ENCODE results near the gene ASAP2.

Gene ASAP2

DNA sequence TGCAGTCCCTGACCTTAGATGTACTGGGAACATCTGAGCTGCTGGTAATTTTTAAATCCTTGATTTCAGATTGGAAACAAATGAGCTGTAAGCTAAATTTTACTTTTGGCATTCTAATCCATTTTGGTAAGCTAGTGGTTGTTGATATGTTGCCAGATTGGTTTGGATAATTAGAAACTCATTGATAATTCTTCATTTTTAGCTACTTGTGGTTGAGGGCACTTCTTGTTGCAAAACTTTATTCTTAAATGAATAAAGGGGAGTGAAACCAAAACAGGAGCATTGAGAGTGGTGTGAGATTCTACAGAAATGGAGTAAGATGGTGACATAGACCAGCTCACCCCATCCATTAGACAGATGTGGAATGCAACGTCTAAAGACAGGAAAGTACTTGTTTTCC, 152.2 kb downstream of the ASAP2 start:
- DNase-seq, result no peak

GRCh38 chr2:9359463-9359862, 152.9 kb downstream of the ASAP2 start:
- no peak for DNase-seq

DNA sequence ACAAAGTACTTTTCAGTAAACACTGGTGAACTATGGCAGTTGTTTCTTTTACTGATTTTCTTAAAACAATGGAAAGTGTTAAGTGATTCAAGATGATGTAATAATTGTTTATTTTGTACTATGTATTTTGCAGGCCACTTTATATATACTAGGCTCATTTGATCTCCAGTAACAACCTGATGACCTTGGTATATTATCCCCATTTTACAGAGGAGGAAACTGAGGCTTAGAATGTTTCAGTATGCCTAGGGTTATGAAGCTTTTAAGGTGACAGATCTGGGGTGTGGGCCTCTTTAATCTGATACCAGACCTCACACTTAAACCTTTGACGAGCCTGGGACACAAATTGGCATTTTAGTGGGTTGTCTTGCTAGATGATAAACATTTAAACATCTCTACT, 153.5 kb downstream of the ASAP2 start:
- no peak for DNase-seq

DNA sequence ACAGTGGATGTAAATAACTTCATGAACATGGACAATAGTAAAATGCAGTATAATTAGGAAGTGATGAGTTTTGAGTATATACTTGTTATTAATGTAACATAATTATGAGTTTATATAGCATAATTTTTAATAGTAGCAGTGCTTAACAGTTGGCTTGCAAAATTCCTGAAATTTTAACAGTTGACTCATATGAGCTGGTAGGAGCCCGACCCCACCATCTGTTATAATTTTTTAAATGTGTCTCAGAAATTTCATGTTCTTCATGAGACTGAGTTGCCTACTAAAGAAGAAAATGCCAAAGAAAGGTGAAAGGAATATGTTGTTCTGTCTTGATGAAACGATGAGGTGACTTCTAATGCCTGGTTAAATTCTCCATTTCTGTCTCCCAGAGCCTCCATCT, 154.1 kb downstream of the ASAP2 start:
- peak; percentile 34 for DNase-seq

DNA sequence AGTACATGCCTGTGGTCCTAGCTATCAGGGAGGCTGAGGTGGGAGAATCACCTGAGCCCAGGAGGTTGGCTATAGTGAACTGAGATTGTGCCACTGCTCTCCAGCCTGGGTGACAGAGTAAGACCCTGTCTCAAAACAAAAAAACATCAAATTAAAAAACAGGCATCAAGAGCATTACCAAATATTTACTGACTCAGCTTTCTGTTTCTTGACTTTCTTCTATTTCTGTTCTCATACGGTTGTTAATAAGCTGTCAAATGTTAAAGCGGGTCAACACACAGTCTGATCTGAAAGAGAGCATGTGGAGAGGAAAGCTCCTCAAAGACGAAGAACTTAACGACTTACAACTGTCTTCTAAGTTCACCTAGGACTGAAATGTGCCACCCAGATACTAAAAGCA, 157.8 kb downstream of the ASAP2 start:
- DNase-seq, result no peak

- DNase-seq, result peak; percentile 9
Observed at GRCh38 chr2:9364791-9365497, 158.3 kb downstream of the ASAP2 start.

DNA sequence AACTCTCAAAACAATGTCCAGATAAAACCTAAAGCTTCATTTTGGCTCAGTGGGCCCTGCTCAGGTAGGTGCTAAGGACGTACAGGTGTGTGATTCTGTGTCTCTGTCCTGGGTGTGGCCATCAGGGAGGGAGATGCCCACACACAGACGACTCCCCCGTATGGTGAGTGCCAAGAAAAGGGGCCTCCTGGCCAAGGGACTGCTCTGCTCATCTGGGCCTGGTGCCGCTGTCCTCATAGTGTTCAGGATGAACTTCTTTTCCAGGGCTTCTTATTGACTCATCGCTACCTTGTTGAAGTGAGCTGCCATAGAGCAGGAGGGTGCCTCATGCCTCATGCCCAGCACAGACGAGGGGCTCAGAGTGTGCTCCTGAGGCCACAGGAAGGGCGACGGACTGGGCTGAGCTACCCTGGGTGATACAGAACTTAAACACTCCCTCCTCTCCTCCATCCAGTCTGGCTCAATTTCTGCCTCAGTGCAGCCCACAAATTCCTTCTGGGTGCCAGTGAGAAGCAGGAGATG, 158.9 kb downstream of the ASAP2 start:
- DNase-seq, result no peak

DNA sequence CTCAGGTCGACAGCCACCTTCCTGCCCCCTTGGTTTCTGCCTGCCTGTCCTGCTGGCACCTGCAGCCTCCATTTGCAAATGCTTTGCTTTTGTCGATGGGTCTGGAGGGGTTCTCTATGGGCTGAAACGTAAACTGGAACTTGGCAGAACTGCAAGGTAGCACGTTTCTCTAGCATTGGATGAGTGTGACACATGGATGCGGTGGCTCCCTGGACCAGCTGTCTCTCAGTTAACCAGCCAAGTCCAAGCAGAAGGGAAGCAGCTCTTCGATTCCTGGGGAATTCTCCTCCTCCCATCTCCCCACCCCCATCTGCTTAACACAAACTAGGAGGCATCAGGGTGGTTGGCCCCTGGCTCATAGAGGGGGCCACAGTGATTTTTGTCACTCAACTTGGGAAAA, 159.4 kb downstream of the ASAP2 start:
- DNase-seq, result no peak

GRCh38 chr2:9370746-9371145, 164.1 kb downstream of the ASAP2 start:
- DNase-seq, result no peak

GRCh38 chr2:9373047-9373446, 166.4 kb downstream of the ASAP2 start:
- no peak for DNase-seq

DNA sequence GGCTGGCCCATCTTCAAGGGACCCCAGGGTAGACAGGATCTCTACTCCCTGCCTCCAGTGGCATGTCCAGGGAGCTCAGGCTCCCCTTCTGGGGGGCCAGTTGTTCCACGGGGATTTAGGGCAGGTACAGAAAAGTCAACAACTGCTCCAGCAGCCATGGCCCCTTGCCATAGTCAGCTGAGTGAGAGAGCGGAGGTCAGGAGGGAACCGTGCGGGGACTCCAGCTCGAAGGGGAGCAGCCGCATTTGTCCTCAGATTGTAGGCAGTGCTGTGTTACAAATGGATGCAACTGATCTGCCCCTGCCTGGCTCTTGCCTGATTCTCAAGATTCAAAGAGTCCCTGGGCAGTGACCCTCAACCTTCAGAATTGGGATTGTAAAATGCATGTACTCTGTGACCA, 166.9 kb downstream of the ASAP2 start:
- DNase-seq, result no peak

GRCh38 chr2:9374071-9374730, 167.6 kb downstream of the ASAP2 start:
- no peak for DNase-seq

GRCh38 chr2:9375857-9376428, 169.3 kb downstream of the ASAP2 start:
- no peak for DNase-seq

DNA sequence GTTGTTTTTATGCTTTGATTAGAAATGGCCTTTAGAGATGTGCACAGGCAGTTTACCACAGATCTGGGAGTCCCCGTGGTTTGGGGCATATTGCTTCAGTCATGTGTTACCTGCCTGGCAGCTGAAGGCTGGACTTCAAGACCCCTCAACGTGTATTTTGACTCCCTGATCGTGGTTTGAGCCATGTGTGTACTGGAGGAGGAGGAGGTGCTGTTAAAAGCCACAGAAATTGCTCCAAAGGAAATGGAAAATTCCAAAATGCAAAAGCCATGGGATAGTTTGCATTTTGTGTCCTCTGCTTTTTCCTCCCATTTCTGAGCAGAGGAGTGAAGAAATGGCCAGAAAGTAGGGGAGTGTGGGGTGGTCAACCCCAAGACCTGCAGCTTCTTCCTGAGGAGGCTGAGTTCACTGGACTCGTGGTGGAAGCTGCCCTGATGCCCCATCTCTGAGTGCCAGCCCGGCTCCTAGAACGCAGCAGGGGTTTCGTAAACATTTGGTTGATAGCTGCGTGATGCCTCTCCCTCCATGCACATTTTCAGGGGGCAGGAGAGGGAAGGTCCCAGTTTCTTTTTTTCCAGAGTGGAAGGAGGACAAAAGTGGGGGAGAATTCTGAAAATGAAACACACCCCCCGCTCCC, 171.0 kb downstream of the ASAP2 start:
- peak; percentile 11 for DNase-seq

- DNase-seq, result peak; percentile 88
Observed at GRCh38 chr2:9378433-9379390, 172.1 kb downstream of the ASAP2 start.

DNA sequence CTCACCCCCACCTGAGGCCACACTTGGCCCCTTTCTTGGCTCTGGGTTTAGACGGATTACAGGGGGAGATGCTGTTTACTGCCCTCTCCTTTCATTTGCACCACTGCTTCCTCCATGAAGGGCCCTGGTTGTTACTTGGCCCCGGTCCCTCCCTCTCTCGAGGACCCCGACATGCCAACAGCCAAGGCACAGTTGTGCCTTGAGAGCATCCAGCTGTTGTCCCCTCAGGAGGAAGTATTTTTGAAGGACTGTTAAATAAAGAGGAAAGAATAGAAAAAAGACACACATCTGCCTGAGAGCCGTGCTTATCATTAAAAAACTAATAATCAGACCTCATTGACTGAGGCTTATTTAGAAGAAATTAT, 172.8 kb downstream of the ASAP2 start:
- no peak for DNase-seq

DNA sequence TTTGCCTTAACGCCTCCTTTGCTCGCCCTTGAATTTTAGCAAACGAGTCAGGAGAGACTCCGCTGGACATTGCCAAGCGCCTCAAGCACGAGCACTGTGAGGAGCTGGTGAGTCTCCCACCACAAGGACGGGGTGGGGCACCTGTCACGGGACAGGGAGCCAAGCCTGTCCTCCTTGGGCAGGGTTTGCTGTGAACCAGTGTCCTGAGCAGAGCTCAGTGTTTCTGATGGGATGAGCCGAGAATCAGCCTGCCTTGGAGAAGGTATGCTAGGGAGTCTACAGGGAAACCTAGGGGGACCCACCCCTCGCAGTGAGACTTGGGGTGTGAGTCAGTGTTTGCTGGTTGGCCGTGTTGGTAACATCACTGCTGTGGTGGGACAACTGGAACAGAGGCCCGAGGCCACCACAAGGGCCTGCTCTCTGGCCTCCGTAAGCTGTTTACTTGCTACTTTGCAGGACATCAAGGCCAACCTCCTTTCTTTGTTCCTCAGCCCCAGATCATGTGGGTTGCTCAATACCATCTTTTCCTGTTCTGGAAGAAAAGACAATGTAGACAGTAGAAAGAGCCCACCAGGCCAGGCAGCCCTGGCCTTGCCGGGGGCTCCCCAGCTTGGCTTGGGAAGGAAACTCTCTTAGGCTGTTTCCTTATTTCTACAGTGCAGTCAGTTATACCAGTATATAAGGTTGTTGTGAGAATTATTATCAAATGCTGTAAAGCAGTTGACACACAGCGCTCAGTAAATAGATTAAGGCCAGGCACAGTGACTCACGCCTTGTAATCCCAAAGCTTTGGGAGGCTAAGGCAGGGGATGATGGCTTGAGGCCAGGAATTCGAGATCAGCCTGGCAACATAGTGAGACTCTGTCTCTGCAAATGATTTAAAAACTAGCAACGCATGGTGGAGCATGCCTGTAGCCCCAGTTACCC, 174.4 kb downstream of the ASAP2 start:
- peak; percentile 95 for DNase-seq

DNA sequence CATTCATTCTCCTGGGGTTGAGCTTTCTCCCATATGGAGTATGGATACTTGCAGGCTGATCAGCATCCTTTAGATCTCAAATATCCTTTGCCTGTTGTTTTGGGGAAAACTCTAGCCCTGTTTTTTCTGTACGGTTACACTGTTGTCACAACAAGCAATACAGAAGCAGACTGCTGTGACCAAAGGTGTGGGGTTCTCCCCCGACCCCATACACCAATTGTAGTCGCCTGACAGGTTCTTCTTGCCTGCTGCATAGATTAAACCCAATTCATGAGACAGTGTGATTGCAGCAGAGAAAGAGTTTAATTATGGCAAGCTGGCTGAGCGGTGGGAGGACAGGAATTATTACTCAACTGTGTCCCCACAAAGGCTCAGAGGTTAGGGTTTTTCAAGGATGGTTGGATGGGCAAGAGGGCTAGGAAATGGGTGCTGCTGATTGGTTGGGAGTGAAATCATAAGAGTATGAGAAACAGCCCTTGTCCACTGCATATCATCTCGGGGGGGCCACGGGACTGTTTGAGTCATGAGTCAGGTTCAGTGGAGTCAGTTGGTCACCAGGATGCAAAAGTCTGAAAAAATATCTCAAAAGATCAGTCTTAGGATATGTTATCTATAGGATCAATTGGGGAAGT, 176.1 kb downstream of the ASAP2 start:
- DNase-seq, result peak; percentile 30

GRCh38 chr2:9384521-9384920, 177.9 kb downstream of the ASAP2 start:
- DNase-seq, result no peak

DNA sequence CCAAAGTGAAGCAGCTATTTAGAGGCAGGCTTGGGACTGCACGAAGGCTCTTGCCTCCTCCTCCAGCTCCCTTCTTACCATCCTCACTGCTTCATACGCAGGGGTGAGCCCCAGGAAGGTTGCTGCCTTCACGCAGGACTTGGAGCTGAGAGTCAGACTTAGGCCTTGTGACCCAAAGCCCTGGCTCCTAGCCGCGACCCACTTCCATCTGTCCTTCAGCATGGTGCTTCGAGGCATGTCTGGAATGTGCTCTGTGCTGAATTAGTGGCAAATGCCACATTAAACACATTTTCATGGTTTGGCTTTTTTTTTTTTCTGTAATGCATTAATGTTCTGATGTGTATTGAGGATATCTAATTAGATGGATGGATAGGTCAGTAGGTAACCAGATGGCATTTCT, 179.2 kb downstream of the ASAP2 start:
- DNase-seq, result peak; percentile 31

All from fibroblast of skin of back (primary cell).